ENCODE data around the gene RAB13. TPM values are rescaled to one million over a fixed set of nuclear protein-coding genes. Genes with fewer than 3 reads are reported as not detected.
"Not testable (repeated sequence)": the region's sequence is repeated elsewhere in the genome, so short reads cannot be mapped to it uniquely, and the experiment has no call there.

The RAB13 gene
- total RNA-seq, 1 experiment from 2014 or later, result 73.6 TPM

DNA sequence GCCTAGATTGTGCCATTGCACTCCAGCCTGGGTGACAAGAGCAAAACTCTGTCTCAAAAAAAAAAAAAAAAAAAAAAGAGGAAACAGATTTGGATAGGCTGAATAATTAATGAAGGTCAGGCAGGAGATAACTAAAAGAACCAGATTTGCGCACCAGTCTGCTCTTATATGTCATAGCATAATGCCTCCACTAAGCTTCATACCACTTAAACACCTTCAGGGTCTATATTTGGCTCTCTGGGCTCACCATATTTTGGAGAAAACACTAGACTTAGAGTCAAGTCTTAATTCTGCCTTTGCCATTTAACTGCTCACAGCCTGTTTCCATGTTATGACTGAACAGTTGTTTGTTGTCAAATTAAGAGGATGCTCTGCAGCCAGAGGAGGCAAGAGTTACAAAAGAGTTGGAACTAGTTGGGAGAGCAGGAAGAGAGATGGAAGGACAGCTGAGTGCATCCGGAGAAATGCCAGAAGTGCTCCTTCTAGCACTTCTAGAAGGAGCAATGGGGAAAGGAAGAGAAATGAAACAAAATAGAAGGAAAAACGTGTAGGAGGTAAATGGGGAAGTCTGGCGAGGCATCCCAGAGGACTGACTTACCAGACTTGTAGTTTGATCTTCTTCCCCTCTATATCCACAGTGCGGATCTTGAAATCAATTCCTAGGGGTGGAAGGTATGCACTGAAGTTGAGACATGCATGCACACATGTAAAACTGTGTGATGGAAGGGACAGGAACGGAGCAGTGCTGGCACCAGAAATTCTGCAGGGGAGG lies 1.8 kb downstream of the RAB13 start:
- Histone ChIP-seq H3K9me2 (ENCODE audit: insufficient read depth) (no peaks in the 10 kb centered on the region), H3K36me3 (ENCODE audit: low read depth) (no peaks in the 10 kb centered on the region), H3K9me3 (ENCODE audit: insufficient read depth, low read depth) (no peaks in the 10 kb centered on the region), H2AFZ (no peak overlapping the region), H3K27ac (no peak overlapping the region), H3K4me2 (peak overlapping the region; percentile 96; the same call in 1 of the 2 replicates), H3K4me1 (replicated peaks; ENCODE audit: insufficient read depth) (peaks cover 11% of the 10 kb centered on the region), H3K27me3 (ENCODE audit: insufficient read depth, low read depth) (no peaks in the 10 kb centered on the region), H3K79me2 (ENCODE audit: low read depth) (0 out of 2 replicates have a peak, but pooled peaks cover 3% of the 10 kb centered on the region), H4K20me1 (ENCODE audit: insufficient read depth) (no peaks in the 10 kb centered on the region), H3F3A (ENCODE audit: insufficient read depth, low read depth) (peaks cover 9% of the 10 kb centered on the region; the same call in 1 of the 2 replicates), H3K4me3 (no peak overlapping the region; the same call in 1 of the 2 replicates)
- POLR2A ChIA-PET (ENCODE audit: unreplicated experiment), result no interaction called here
- no peak for TF ChIP-seq EZH2 (IDR thresholded peaks at IDR 0.05; ENCODE audit: low read depth)
- no TSS peak for BruUV-seq (replicated peaks)
- no peak for DNase-seq
- CTCF ChIA-PET, result interaction anchor here (0.5 kb wide), 1 partner anchor 1503 kb away, joined by 3 read pairs; no protein-coding TSS in a partner anchor
- intact Hi-C loops (cut with micrococcal nuclease; ENCODE audit: unreplicated experiment), result no loop called here

DNA sequence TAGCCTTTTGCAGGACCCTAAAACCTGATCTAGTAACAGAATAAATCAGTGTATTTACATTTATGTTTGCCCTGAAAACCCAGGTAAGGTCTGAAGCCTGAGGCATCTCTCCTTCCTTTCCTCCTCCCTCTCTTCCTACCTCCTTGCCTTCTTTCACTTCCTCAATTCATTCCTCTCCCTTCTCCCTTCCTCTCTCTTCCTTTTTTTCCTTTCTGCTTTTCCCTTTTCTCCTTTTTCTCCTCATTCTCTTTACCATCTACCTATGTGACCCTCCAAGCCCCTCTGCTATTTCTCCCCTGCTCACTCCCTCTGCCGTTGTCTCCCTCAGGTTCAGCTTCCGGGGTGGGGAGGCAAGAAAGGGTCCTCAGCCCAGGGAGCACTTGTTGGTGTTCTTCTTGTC lies 4.4 kb downstream of the RAB13 start:
- H3K27ac ChIP-seq; H3K9me3 ChIP-seq (ENCODE audit: insufficient read depth, low read depth); intact Hi-C loops (cut with micrococcal nuclease; ENCODE audit: unreplicated experiment); H3K4me3 ChIP-seq; H2AFZ ChIP-seq; H3K36me3 ChIP-seq (ENCODE audit: low read depth); H3K79me2 ChIP-seq (ENCODE audit: low read depth); DNase-seq; H3K4me2 ChIP-seq; H4K20me1 ChIP-seq (ENCODE audit: insufficient read depth); CTCF ChIA-PET; H3K27me3 ChIP-seq (ENCODE audit: insufficient read depth, low read depth); H3K9me2 ChIP-seq (ENCODE audit: insufficient read depth): not testable (repeated sequence)
- POLR2A ChIA-PET (ENCODE audit: unreplicated experiment), result interaction anchor here (1.0 kb wide), 1 partner anchor 15 kb away, joined by 8 read pairs; no protein-coding TSS in a partner anchor
- BruUV-seq (replicated peaks), result TSS peak; percentile 74
- Histone ChIP-seq H3F3A (ENCODE audit: insufficient read depth, low read depth) (peaks cover 20% of the 10 kb centered on the region; the same call in 1 of the 2 replicates), H3K4me1 (replicated peaks; ENCODE audit: insufficient read depth) (peaks cover 17% of the 10 kb centered on the region)

DNA sequence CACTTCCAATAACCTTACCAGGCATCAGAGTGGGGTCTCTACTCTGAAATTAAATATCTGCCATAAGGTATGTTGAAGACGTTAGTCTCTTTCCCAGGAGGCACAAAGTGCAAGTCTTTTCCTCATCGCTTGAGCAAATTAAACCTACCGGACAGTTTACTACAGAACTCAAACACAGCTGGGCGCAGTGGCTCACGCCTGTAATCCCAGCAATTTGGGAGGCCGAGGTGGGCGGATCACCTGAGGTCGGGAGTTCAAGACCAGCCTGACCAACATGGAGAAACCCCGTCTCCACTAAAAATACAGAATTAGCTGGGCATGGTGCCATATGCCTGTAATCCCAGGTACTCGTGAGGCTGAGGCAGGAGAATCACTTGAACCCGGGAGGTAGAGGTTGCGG lies 7.0 kb downstream of the RAB13 start:
- H2AFZ ChIP-seq; intact Hi-C loops (cut with micrococcal nuclease; ENCODE audit: unreplicated experiment); H3K9me2 ChIP-seq (ENCODE audit: insufficient read depth); H3K4me2 ChIP-seq; BruUV-seq (replicated peaks); H3K27ac ChIP-seq; H4K20me1 ChIP-seq (ENCODE audit: insufficient read depth); H3K4me3 ChIP-seq; H3K27me3 ChIP-seq (ENCODE audit: insufficient read depth, low read depth); H3K9me3 ChIP-seq (ENCODE audit: insufficient read depth, low read depth); CTCF ChIA-PET; DNase-seq: not testable (repeated sequence)
- peaks cover 24% of the 10 kb centered on the region for H3K79me2 ChIP-seq (ENCODE audit: low read depth)
- POLR2A ChIA-PET (ENCODE audit: unreplicated experiment), result interaction anchor here (0.6 kb wide), 1 partner anchor 164 kb away, joined by 5 read pairs; no protein-coding TSS in a partner anchor
- peaks cover 27% of the 10 kb centered on the region for H3F3A ChIP-seq (ENCODE audit: insufficient read depth, low read depth)
- 0 out of 2 replicates have a peak, but pooled peaks cover 16% of the 10 kb centered on the region for H3K36me3 ChIP-seq (ENCODE audit: low read depth)
- peaks cover 15% of the 10 kb centered on the region; the same call in 1 of the 2 replicates for H3K4me1 ChIP-seq (replicated peaks; ENCODE audit: insufficient read depth)

DNA sequence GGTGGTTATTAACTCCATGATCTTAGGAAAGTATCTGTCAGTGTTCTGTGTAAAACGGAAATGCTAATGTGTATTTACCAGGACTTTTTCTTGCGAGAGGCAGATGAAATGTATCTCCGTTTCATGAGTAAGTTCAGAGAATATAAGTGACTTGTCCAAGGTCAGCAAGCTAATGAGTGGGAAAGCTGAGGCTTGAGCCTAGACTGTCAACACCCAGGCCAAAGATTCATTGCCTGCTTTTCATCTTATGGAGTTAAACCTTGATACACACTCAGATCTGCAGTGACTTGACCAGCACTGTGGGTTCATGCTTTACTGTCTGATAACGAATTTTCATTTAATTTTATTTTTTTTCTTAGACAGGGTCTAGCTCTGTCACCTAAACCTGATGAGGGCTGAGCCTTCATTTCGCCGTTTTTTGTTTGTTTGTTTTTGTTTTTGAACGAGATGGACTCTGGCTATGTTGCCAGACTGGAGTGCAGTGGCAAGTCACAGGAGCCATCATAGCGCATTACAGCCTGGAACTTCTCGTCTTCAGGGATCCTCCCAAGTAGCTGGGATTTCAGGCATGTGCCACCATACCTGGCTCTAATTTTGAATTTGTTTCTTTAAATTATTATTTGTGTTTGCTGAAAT lies 7.7 kb downstream of the RAB13 start:
- H3K36me3 ChIP-seq (ENCODE audit: low read depth), result 0 out of 2 replicates have a peak, but pooled peaks cover 19% of the 10 kb centered on the region
- peak overlapping the region; percentile 92 for H2AFZ ChIP-seq

More for the DNA sequence above, 7.7 kb downstream of the RAB13 start:
- no peak for TF ChIP-seq EZH2 (IDR thresholded peaks at IDR 0.05; ENCODE audit: low read depth)
- TF ChIP-seq, protein P1, sequence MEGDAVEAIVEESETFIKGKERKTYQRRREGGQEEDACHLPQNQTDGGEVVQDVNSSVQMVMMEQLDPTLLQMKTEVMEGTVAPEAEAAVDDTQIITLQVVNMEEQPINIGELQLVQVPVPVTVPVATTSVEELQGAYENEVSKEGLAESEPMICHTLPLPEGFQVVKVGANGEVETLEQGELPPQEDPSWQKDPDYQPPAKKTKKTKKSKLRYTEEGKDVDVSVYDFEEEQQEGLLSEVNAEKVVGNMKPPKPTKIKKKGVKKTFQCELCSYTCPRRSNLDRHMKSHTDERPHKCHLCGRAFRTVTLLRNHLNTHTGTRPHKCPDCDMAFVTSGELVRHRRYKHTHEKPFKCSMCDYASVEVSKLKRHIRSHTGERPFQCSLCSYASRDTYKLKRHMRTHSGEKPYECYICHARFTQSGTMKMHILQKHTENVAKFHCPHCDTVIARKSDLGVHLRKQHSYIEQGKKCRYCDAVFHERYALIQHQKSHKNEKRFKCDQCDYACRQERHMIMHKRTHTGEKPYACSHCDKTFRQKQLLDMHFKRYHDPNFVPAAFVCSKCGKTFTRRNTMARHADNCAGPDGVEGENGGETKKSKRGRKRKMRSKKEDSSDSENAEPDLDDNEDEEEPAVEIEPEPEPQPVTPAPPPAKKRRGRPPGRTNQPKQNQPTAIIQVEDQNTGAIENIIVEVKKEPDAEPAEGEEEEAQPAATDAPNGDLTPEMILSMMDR (conservative IDR thresholded peaks at IDR 0.05), result no peak
- intact Hi-C loops (cut with micrococcal nuclease; ENCODE audit: unreplicated experiment), result no loop called here
- no peaks in the 10 kb centered on the region for H4K20me1 ChIP-seq (ENCODE audit: insufficient read depth)
- ChIA-PET CTCF (no interaction called here), POLR2A (ENCODE audit: unreplicated experiment) (interaction anchor here (0.6 to 1.1 kb wide), 3 partner anchors 11 to 165 kb away, joined by 4 to 13 read pairs (median 5); partner anchors contain the start of gene CREB3L4)
- H3K9me2 ChIP-seq (ENCODE audit: insufficient read depth), result no peaks in the 10 kb centered on the region
- no peaks in the 10 kb centered on the region for H3K27me3 ChIP-seq (ENCODE audit: insufficient read depth, low read depth)
- H3K9me3 ChIP-seq (ENCODE audit: insufficient read depth, low read depth), result no peaks in the 10 kb centered on the region
- H3K4me3 ChIP-seq, result peak overlapping the region; percentile 91
- peak overlapping the region; percentile 75 for H3K4me2 ChIP-seq
- DNase-seq, result no peak
- H3F3A ChIP-seq (ENCODE audit: insufficient read depth, low read depth), result peaks cover 34% of the 10 kb centered on the region
- H3K4me1 ChIP-seq (replicated peaks; ENCODE audit: insufficient read depth), result peaks cover 15% of the 10 kb centered on the region; the same call in 1 of the 2 replicates
- peaks cover 24% of the 10 kb centered on the region for H3K79me2 ChIP-seq (ENCODE audit: low read depth)
- BruUV-seq (replicated peaks), result no TSS peak
- H3K27ac ChIP-seq, result no peak overlapping the region; the same call in 1 of the 2 replicates
